ENCODE results near the gene RPH3AL.
"Not testable (repeated sequence)": the region's sequence is repeated elsewhere in the genome, so short reads cannot be mapped to it uniquely, and the experiment has no call there.

RPH3AL gene

DNA sequence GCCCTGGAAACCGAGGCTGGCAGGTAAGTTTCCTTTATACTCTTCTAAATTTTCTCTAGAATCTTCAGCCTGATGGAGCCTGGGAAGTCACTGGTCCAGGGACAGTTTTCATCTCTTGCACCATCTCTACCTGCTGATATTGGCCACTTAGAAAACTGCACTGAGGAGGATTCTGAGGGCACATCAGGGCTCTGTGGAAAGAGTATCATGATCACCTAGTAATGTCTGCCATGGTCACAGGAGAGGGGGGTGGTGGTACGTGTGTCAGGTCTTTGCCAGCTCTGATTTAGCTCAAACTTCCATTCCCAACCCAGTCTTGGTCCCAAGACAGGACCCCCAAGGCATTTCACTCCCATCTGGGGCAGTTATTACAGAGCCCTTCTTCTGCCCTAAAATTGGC is 136.0 kb downstream of the RPH3AL start:
- DNase-seq: no peak

DNA sequence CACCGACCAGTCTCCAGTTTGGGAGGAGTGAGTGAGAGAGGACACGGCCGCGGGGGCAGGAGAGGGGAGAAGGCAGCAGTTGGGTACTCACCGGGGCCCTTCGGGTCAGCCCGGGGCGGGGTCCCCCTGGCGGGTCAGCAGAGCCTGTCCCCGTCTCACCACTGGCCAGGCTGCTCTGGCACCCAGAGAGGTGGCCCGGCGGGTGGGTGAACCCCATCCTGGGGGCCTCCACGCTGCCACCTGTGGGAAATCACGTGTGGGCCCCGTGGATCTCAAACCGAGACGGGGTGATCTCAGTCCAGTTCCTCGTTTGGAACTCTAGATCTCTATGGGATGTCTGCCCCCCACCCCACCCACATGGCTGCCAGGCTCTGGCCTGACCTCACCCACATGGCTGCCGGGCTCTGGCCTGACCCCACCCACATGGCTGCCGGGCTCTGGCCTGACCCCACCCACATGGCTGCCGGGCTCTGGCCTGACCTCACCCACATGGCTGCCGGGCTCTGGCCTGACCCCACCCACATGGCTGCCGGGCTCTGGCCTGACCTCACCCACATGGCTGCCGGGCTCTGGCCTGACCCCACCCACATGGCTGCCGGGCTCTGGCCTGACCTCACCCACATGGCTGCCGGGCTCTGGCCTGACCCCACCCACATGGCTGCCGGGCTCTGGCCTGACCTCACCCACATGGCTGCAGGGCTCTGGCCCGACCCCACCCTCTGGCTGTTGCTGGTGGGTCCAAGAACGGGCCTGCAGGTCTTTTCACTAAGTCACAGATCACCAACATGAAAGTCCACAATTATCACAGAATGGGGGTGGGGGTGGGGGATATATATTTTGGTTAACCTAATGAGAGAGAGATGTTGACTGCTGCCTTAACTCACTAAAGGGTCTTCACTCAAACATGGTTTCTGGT is 136.8 kb downstream of the RPH3AL start:
- DNase-seq: not testable (repeated sequence)

DNA sequence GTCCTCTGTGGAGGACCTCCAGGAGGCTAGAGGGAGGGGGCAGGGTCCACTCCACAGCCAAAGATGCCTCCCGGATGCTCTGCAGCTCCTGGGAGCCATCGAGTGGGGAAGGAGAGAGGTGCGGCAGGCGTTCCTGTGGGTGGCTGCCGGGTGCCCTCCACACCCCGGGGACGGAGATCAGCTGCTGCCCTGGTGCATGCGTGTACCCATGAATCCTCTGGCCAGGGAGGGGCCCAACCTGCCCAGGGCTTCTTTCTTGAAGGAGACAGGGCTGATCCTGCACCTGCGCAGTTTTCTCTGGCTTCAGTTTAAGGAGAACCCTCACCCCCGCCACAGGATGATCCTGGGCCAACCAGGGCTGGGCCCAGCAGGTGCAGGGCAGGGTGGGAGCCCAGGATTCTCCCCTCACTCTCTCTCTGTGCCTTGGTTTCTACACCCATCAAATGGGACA is 137.7 kb downstream of the RPH3AL start:
- no peak for DNase-seq

DNA sequence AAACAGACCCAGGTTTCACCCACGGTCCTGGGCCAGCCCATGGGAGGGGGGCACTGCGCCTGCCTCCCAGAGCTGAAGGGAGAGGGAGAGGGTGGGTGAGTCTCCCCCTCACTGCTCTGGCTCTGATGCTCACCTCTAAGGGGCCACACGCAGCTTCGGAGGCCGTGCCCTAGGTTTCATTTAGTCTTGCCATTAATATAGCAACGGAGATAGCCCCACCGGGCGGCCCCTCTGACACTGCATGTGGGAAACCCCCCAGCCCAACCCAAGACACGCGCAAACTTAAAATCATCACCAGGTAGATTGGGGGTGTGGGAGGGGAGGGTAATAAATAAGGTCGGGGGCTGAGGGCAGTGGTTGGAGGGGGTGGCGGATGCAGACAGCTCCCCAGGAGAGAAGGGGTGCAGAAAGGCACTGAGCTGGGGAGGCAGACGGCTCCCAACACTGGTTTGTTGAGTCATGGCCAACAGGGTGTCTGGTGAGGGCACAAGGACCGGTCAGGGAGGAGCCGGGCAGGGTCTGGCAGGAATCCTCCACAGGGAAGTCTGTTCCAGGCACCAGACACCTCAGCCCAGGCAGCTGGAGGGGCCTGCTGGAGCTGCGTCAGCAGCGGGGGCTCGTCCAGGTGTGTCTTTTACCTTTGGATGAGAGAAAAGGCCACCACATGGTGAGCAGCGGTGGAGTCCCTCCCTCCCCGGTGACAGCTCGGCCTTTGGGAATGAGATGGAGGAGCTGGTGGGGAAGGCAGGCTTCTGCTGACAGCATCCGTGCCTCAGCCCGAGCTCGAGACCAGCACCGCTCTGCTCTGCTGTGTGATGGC is 139.1 kb downstream of the RPH3AL start:
- DNase-seq: no peak

DNA sequence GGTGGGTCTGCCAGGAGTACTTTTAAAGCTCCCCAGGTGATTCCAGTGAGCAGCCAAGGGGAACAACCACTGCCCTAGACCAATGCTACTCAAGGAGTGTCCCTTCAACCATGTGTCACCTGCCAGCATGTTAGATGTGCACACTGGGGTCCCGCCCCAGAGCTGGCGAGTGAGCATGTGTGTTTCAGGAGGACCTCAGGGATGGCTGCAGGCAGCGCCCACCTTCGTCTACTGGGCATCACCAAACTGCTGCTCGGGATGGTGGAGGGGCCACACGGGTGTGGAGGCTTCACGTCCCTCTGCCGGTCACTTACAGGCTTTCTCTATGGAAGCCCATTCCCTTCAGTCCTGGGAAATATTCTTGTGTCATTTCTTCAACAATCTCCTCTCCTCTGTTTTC is 142.2 kb downstream of the RPH3AL start:
- DNase-seq: no peak

DNA sequence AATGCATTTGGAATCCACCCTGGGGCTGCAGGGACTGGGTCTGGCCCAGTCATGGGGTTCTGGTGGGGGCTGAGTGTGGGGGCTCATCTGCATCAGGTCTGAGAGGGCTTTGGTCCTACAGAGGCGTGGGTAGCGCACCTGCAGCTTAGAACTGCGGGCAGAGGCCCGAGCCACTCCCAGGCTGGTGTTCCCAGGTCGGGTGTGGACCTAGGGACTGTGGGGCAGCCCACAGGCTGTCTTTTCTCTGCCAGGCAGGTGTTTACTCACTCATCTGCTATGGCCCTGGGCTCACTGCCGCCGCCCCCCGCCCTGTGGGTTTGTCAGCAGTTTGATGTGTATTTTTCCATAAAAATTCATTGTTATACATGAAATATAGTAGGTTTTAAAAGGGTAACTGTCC is 144.2 kb downstream of the RPH3AL start:
- no peak for DNase-seq

DNA sequence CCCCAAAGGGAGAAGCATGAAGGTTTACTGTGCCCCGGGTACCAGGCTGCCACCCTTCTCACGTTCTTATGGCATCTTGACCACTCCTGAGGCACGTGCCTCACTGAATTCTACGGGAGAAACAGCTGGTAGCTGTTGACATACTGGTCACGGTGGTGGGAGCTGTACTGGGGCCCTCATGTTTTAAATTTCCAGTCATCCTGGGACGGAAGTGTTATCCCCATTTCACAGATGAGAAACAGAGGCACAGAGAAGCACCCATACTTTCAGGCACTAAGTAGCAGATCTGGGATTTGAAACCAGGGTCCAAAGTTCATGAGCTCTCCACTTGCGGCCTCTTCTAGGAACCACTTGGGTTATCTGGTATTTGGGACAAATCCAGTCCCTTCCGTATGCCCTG is 144.8 kb downstream of the RPH3AL start:
- no peak for DNase-seq

DNA sequence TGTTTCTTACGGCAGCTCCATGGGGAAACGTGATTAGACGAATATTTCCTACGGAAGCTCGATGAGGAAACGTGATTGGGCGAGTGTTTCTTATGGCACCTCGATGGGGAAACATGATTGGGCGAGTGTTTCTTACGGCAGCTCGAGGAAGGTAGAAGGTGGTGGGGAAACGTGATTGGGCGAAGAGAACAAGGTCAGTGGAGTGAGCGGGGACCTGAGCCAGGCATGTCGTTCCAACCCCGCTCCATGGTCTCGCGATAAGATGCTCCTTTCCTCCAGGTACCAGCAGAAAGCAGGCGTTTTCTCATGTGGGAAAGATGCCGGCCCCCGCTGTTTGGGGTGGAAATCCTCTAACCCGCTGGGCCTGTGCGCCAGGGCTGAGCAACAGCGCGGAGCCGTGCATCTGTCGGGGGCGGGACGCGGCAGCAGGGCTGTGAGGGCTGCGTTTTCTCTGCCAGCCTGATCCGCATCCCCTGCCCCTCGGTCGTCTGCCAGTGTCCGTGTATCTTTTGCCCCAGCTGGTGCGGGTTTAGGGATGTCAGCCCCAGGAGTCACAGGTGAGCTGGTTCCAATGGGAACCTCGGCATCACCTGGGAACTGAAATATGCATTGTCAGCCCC is 145.6 kb downstream of the RPH3AL start:
- no peak for DNase-seq

DNA sequence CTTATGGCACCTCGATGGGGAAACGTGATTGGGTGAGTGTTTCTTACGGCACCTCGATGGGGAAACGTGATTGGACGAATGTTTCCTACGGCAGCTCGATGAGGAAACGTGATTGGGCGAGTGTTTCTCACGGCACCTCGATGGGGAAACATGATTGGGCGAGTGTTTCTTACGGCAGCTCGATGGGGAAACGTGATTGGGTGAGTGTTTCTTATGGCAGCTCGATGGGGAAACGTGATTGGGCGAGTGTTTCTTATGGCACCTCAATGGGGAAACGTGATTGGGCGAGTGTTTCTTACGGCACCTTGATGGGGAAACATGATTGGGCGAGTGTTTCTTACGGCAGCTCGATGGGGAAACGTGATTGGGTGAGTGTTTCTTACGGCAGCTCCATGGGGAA is 146.1 kb downstream of the RPH3AL start:
- DNase-seq: not testable (repeated sequence)

DNA sequence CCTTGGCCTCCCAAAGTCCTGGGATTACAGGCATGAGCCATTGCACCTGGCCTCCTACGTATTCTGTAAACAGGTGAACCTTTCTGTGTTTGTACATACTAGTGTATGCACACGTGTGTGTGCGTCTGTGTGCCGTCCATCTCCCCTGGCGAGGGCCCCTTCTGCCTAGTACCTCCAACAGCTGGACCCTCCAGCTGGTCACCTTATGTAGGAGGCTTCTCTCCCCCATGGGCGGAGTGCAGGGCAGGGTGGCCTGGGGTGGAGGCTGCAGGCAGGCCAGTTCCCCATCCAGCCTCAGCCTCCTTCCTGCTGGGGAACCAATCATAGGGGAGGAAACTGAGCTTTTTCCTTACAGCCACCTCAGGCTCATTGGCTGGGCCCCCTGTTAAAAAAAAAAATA is 146.8 kb downstream of the RPH3AL start:
- no peak for DNase-seq

DNA sequence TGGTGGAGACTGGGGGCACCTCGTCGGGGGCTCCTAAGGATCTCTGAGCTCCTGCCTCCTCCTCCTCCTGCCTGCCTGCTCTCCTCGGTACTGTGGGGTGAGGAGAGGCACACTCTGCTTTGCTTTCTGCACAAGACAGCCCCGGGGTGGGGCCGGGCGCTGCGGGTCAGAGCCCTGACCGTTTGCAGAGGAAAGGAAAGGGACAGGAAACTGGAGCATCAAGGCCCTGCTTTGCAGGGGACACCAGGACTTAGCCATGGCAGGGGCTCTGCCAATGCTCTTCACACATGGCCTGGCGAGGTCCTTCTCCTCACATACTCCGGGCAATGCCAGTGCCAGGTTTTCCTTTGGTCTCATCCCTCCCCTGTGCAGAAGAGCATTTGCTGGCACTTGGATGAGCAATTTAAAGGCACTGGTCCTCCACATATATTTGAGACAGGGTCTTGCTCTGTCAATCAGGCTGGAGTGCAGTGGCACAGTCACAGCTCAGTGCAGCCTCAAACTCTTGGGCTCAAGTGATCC is 147.4 kb downstream of the RPH3AL start:
- no peak for DNase-seq

DNA sequence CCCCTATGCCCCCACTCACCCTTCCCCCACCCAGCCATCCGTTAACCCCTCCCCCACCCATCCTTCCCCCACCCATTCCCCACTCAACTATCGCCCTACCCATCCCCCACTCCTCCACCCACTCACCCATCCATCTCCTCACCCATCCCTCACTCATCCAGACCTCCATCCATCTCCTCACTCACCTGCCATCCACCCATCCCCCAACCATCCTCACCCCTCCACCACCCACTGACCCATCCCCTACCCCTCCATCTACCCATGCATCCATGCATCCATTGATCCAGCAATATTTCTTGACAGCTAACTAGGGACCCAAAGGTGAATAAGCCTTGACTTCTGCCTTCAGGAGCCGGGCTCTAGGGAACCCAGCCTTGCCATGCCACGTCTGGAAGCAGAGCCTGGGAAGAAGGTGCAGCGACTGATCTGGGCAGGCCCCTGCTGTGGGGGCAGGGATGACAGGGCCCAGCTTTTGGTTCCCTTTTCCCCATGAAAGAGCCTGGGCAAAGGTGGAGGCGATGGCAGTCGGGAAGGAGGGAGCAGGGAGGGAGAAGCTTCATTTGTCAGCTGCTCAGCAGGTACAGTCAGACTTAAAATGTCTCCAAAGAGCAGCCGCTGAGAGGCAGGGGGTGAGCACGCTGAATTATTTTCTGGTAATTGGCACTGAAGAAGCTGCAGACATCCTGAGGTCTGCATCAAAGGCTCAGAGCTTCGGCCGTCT is 148.0 kb downstream of the RPH3AL start:
- no peak for DNase-seq

DNA sequence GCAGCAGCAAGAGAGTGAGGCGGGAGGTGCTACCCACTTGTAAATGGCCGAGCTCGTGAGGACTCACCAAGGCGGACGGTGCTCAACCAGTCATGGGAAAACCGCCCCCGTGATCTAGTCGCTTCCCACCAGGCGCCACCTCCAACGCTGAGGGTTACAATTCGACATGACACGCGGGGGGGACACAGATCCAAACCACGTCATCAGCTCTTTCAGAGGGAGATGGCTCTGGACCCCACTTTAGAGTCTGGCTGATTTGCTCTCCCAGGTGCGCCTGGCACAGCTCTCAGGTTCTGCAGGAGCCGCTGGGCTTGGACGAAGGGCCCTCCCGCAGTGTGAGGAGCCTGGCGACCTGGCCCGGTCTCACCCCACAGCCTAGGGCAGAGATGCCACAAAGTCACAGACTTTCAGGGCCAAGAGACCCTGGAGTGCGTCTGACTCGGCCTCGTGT is 150.1 kb downstream of the RPH3AL start:
- DNase-seq: no peak

DNA sequence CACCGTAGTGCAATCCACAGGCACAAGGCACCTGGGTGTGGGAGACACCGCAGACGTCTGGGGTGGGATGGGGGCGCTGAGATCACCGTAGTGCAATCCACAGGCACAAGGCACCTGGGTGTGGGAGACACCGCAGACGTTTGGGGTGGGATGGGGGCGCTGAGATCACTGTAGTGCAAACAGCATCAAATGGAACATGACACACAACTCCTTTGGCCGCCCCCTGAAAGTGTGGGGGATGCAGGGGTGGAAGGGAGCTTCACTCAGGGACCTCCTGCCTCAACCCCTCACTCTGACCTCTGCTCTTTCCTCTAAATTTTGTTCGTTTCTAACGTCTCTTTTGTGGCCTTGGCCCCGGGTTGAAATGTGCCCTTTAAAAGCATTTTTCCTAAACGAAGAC is 150.9 kb downstream of the RPH3AL start:
- not testable (repeated sequence) for DNase-seq

DNA sequence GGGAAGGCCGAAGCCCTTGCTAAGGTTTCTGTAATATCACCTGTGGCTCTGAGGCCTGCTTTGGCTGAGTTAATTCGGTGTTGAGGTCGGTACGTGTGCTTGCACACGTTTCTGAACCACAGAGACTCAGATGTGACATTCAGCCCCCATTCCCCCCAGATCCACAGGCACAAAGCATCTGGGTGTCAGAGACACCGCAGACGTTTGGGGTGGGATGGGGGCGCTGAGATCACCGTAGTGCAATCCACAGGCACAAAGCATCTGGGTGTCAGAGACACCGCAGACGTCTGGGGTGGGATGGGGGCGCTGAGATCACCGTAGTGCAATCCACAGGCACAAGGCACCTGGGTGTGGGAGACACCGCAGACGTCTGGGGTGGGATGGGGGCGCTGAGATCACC is 151.3 kb downstream of the RPH3AL start:
- not testable (repeated sequence) for DNase-seq

DNA sequence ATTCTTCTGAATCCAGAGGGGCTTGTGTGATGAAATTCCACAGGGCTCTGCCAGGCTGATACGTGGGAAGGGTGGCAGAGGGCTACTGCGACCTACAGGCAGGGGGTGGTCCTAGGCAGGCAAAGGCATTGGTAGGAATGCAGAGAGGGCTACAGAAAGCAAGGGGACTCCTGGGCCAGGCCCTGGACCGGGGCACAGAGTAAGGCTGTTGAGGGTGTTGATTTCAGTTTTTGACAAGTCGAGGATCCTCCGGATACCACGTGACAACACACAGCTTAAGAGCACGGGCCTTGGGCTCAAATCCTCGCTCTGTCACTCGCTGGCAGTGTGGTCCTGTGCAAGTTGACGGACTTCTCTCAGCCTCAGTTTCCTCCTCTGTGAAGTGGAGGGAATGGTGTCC is 152.0 kb downstream of the RPH3AL start:
- no peak for DNase-seq

DNA sequence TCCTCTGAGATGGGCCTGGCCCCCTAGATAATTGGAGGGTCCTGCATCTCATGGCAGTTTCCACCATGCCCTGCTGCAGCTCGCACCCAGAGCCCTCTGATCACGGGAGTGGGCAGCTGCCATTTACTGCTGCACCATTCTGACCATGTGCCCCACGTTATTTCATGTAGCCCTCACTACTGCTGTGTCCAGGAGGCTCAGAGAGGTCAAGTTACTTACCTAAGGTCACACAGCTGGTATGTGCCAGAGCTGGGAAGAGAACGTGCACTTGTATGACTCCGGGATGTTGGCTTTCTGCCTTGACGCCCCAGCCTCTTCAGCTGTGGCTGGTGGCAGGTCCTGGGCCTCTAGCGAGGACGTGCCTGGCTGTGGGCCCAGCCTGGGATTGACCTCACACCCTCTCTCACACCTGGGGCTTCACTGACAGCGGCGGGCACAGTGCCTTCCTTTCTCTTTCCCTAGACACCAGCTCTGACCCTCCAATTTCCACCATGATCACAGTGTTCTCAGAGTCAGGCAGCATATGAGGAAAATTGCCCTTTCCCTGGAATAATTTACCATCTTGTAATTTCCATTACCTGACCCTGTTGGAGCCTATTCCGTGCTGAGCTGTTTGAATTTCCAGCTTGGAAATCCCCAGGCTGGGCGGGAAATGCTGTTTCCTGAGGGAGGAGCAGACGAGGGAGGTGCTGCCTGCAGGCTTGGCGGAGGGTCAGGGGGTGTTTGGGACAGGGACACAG is 152.6 kb downstream of the RPH3AL start:
- DNase-seq: no peak

DNA sequence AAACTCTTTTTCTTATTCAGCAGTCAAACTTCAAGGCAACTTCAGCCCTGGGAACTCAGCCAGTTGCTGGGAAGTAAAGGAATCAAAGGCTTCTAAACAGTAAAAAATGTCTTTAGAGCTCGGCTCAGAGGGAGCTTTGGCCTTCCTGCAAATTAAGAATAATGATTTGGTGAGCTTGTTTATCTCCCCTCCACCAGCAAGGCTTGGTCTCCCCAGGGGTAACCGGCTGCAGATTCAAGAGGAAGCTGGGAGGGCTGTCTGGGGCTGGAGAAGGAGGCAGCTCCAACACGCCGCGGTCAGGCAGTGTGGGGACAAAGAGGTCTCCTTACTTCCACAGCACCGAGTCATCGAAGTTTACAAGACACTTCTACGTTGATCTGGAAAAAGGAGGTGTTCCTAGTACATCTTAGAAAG is 153.4 kb downstream of the RPH3AL start:
- DNase-seq: no peak

DNA sequence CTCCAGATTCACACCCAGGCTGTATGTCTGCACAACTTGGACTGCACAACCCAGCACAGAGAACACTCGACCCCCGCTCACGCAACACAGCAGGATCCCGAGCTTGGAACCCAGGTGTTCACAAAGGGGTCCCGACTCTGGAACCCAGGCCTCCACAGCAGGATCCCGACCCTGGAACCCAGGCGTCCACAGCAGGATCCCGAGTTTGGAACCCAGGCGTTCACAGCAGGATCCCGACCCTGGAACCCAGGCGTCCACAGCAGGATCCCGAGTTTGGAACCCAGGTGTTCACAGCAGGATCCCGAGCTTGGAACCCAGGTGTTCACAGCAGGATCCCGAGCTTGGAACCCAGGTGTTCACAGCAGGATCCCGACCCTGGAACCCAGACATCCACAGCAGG is 154.4 kb downstream of the RPH3AL start:
- DNase-seq: not testable (repeated sequence)

DNA sequence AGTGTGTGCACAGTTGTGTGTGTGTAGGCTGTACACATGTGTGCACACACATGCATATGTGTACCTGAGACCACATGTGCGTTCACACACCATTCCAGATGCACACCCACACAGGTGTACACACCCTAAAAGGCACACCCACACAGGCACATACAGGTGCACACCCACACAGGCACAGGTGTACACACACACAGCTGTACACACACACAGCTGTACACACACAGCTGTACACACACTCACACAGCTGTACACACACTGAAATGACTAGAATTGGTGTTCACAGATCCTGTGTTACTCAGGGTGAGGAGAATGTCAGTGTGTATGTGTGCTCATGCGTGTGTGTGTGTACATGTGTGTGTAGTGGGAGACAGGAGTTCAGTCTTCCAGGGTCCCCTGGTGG is 155.3 kb downstream of the RPH3AL start:
- no peak for DNase-seq

DNA sequence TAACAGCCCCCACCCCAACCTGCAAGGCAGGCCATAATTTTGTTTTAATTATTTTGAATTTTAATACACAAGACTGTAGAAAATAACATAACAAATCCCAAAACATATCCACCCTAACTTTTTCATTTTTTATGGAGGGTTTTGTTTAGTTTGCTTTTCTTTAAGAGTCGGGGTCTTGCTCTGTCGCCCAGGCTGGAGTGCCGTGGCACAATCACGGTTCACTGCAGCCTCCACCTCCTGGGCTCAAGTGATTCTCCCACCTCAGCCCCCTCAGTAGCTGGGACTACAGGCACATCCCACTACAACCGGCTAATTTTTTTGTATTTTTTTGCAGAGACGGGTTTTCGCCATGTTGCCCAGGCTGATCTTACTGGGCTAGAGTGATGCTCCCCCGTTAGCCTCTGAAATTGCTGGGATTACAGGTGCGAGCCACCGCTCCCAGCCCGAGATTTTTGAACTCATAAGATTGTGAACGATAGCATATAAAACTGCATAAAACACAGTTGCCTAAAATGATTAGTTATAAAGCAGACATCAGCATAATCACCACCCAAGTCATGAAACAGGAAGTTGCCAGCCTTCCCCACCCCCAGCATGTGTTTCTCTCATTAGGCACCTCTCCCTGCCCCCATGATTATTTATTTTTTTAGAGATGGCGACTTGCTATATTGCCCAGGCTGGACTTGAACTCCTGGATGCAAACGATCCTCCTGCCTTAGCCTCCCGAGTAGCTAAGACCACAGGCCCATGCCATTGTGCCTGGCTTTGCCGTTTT is 157.6 kb downstream of the RPH3AL start:
- DNase-seq: no peak

Data from activated T-cell treated with anti-CD3 and anti-CD28 coated beads for 4 hours (primary cell).